Left colon (tissue), 2 donors: ENCODE results near the gene TKTL1. TPM values are rescaled to one million over a fixed set of nuclear protein-coding genes. Genes with fewer than 3 reads are reported as not detected.

Experiments
- ATAC-seq: fragments of 200-7000 bp; cut with Tn5 transposase; one replicate; pipeline ENCODE4 v1.9.1; 2020; ENCODE audit warnings: mild to moderate bottlenecking, moderate library complexity
- DNase-seq, 2 donors: peaks; one replicate each; pipeline ENCODE4 v3.0.0-alpha.2; 2020
- intact Hi-C, 2 donors: fragments of 100-400 bp; cut with DNase I in 1 of 2; cut with micrococcal nuclease in 1 of 2; formaldehyde crosslinking; loops; one replicate each; pipeline versions ENCODE4 v1.11.2 to v1.14.0; 2022; cut with DNase I, micrococcal nuclease
- total RNA-seq, 2 donors: library from RNA; stranded (reverse); fragmentation: NEBNext Ultra II Directional; extraction: Animal tissue kit (Norgen Biotek cat#: 25700); gene quantifications; one replicate each; pipeline ENCODE4 v1.2.1, GENCODE V29; 2021
- donor health status: DM: no; HTN: no; CAD: no.
- donor health status: DM: yes; HTN: yes; CAD: no.

TKTL1 gene
- total RNA-seq, 2 donors from 2014 or later = not detected

GRCh38 chrX:154308108-154308946 is 12.7 kb downstream of the TKTL1 start:
- intact Hi-C loops = no loop called here

GRCh38 chrX:154309041-154309775 is 13.6 kb downstream of the TKTL1 start:
- intact Hi-C loops = no loop called here
- DNase-seq = no peak
- no peak for ATAC-seq

More at GRCh38 chrX:154308108-154308946, 12.7 kb downstream of the TKTL1 start:
- DNase-seq (peak; percentile 48 to 72), ATAC-seq (peak; percentile 55)

- DNase-seq = no peak
- no peak for ATAC-seq
- intact Hi-C loops = no loop called here
Measured at GRCh38 chrX:154310616-154311536, 15.3 kb downstream of the TKTL1 start.

- intact Hi-C loops = no loop called here
- ATAC-seq (no peak), DNase-seq (no peak)
Measured at GRCh38 chrX:154312116-154312515, 16.5 kb downstream of the TKTL1 start.

GRCh38 chrX:154313147-154313546 is 17.6 kb downstream of the TKTL1 start:
- intact Hi-C loops = no loop called here
- no peak for DNase-seq
- ATAC-seq = no peak

- no peak for ATAC-seq
- DNase-seq = no peak
Measured at GRCh38 chrX:154315416-154315815, 19.8 kb downstream of the TKTL1 start.

GRCh38 chrX:154317391-154317995 is 21.9 kb downstream of the TKTL1 start:
- ATAC-seq (peak; percentile 23), DNase-seq (no peak)
- intact Hi-C loops = no loop called here

More at GRCh38 chrX:154315416-154315815, 19.8 kb downstream of the TKTL1 start:
- intact Hi-C loops = no loop called here

- no peak for DNase-seq
- no peak for ATAC-seq
- intact Hi-C loops = no loop called here
Measured at GRCh38 chrX:154320406-154320805, 24.8 kb downstream of the TKTL1 start.

GRCh38 chrX:154321152-154321551 is 25.6 kb downstream of the TKTL1 start:
- no peak for DNase-seq
- intact Hi-C loops = no loop called here
- no peak for ATAC-seq

- ATAC-seq = no peak
- no peak for DNase-seq
- intact Hi-C loops = no loop called here
Measured at GRCh38 chrX:154321594-154321993, 26.0 kb downstream of the TKTL1 start.

GRCh38 chrX:154322890-154323289 is 27.3 kb downstream of the TKTL1 start:
- intact Hi-C loops = no loop called here
- no peak for DNase-seq
- ATAC-seq = no peak

- no peak for DNase-seq
- intact Hi-C loops = no loop called here
- ATAC-seq = no peak
Measured at GRCh38 chrX:154323537-154323936, 27.9 kb downstream of the TKTL1 start.

- intact Hi-C loops = no loop called here
- no peak for DNase-seq
- no peak for ATAC-seq
Measured at GRCh38 chrX:154325541-154325940, 29.9 kb downstream of the TKTL1 start.

- intact Hi-C loops = no loop called here
- DNase-seq = no peak
- no peak for ATAC-seq
Measured at GRCh38 chrX:154327038-154327820, 31.6 kb downstream of the TKTL1 start.

GRCh38 chrX:154328646-154329045 is 33.1 kb downstream of the TKTL1 start:
- no peak for ATAC-seq
- no peak for DNase-seq
- intact Hi-C loops = no loop called here

- DNase-seq (no peak), ATAC-seq (no peak)
- intact Hi-C loops = no loop called here
Measured at GRCh38 chrX:154329294-154329693, 33.7 kb downstream of the TKTL1 start.

- ATAC-seq (no peak), DNase-seq (no peak)
- intact Hi-C loops = no loop called here
Measured at GRCh38 chrX:154332561-154332960, 37.0 kb downstream of the TKTL1 start.

- no peak for ATAC-seq
- intact Hi-C loops = no loop called here
- DNase-seq = no peak
Measured at GRCh38 chrX:154333116-154333515, 37.5 kb downstream of the TKTL1 start.
